ENCODE measurements around the gene WNT7A.

Gene WNT7A

DNA sequence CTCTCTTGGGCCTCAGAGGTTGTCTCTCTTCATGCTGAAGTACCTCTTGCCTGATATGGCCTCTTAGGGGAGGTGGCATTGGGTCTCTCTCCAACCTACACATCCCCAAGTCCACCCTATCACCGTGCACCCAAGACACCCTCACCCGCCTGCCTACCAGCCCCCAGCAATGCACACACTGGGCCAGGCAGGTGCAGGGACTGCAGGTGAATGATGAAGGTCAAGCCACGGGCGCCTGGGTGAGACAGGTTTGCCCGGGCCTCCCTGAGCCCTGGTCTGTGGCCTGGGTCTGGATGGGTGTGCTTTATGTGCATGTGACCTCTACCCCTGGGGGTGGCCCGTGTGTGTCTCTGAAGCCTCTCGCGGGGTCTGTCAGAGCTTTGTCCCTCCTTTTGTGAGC lies 68.3 kb downstream of the WNT7A start:
- TF ChIP-seq, protein P1, sequence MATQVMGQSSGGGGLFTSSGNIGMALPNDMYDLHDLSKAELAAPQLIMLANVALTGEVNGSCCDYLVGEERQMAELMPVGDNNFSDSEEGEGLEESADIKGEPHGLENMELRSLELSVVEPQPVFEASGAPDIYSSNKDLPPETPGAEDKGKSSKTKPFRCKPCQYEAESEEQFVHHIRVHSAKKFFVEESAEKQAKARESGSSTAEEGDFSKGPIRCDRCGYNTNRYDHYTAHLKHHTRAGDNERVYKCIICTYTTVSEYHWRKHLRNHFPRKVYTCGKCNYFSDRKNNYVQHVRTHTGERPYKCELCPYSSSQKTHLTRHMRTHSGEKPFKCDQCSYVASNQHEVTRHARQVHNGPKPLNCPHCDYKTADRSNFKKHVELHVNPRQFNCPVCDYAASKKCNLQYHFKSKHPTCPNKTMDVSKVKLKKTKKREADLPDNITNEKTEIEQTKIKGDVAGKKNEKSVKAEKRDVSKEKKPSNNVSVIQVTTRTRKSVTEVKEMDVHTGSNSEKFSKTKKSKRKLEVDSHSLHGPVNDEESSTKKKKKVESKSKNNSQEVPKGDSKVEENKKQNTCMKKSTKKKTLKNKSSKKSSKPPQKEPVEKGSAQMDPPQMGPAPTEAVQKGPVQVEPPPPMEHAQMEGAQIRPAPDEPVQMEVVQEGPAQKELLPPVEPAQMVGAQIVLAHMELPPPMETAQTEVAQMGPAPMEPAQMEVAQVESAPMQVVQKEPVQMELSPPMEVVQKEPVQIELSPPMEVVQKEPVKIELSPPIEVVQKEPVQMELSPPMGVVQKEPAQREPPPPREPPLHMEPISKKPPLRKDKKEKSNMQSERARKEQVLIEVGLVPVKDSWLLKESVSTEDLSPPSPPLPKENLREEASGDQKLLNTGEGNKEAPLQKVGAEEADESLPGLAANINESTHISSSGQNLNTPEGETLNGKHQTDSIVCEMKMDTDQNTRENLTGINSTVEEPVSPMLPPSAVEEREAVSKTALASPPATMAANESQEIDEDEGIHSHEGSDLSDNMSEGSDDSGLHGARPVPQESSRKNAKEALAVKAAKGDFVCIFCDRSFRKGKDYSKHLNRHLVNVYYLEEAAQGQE (IDR thresholded peaks at IDR 0.05; ENCODE audit: insufficient read depth in 1 of 2, low read depth in 2 of 2, low read length in 2 of 2), result no peak
- TF ChIP-seq POLR2AphosphoS5 (IDR thresholded peaks at IDR 0.05; ENCODE audit: low read depth, low read length) (no peak), FOXP2 (optimal IDR thresholded peaks at IDR 0.05; ENCODE audit: borderline replicate concordance, extremely low read depth, extremely low read length, insufficient read depth) (no peak), SIN3A (IDR thresholded peaks at IDR 0.05; ENCODE audit: borderline replicate concordance, insufficient read depth, low read length) (no peak), TAF1 (IDR thresholded peaks at IDR 0.05; ENCODE audit: borderline replicate concordance, insufficient read depth, low read length) (no peak)

- TF ChIP-seq SIN3A (IDR thresholded peaks at IDR 0.05; ENCODE audit: borderline replicate concordance, insufficient read depth, low read length) (no peak), TAF1 (IDR thresholded peaks at IDR 0.05; ENCODE audit: borderline replicate concordance, insufficient read depth, low read length) (no peak), FOXP2 (optimal IDR thresholded peaks at IDR 0.05; ENCODE audit: borderline replicate concordance, extremely low read depth, extremely low read length, insufficient read depth) (no peak), POLR2AphosphoS5 (IDR thresholded peaks at IDR 0.05; ENCODE audit: low read depth, low read length) (no peak)
- TF ChIP-seq, protein P1 (IDR thresholded peaks at IDR 0.05; ENCODE audit: insufficient read depth in 1 of 2, low read depth in 2 of 2, low read length in 2 of 2), result no peak
Measured at GRCh38 chr3:13808550-13808949, 71.3 kb downstream of the WNT7A start.

- TF ChIP-seq, protein P1 (IDR thresholded peaks at IDR 0.05; ENCODE audit: insufficient read depth in 1 of 2, low read depth in 2 of 2, low read length in 2 of 2), result no peak
- TF ChIP-seq TAF1 (IDR thresholded peaks at IDR 0.05; ENCODE audit: borderline replicate concordance, insufficient read depth, low read length), result no peak
- TF ChIP-seq FOXP2 (optimal IDR thresholded peaks at IDR 0.05; ENCODE audit: borderline replicate concordance, extremely low read depth, extremely low read length, insufficient read depth), result no peak
- TF ChIP-seq POLR2AphosphoS5 (IDR thresholded peaks at IDR 0.05; ENCODE audit: low read depth, low read length), result no peak
- TF ChIP-seq SIN3A (IDR thresholded peaks at IDR 0.05; ENCODE audit: borderline replicate concordance, insufficient read depth, low read length), result no peak
Measured at GRCh38 chr3:13801361-13802204, 78.3 kb downstream of the WNT7A start.

GRCh38 chr3:13800064-13800463 lies 79.8 kb downstream of the WNT7A start:
- TF ChIP-seq TAF1 (IDR thresholded peaks at IDR 0.05; ENCODE audit: borderline replicate concordance, insufficient read depth, low read length) (no peak), SIN3A (IDR thresholded peaks at IDR 0.05; ENCODE audit: borderline replicate concordance, insufficient read depth, low read length) (no peak), FOXP2 (optimal IDR thresholded peaks at IDR 0.05; ENCODE audit: borderline replicate concordance, extremely low read depth, extremely low read length, insufficient read depth) (no peak), POLR2AphosphoS5 (IDR thresholded peaks at IDR 0.05; ENCODE audit: low read depth, low read length) (no peak)
- TF ChIP-seq, protein P1 (IDR thresholded peaks at IDR 0.05; ENCODE audit: insufficient read depth in 1 of 2, low read depth in 2 of 2, low read length in 2 of 2), result no peak

Data from PFSK-1 (cell line).